C4-2B (cell line): ENCODE measurements around the gene ITGA5.

Source experiments
- H3K27ac ChIP-seq: fragments of 450-650 bp; 2 replicates; pipeline ENCODE4 v1.5.1; 2017
- ZFX ChIP-seq: fragments of 450-650 bp; IDR thresholded peaks from 2 replicates; pipeline ENCODE4 v1.6.1; 2017
- TF ChIP-seq, protein P1 (sequence below): fragments of 450-650 bp; conservative IDR thresholded peaks from 2 replicates; pipeline ENCODE4 v1.5.1; 2017; ENCODE audit warnings: mild to moderate bottlenecking

Gene ITGA5

DNA sequence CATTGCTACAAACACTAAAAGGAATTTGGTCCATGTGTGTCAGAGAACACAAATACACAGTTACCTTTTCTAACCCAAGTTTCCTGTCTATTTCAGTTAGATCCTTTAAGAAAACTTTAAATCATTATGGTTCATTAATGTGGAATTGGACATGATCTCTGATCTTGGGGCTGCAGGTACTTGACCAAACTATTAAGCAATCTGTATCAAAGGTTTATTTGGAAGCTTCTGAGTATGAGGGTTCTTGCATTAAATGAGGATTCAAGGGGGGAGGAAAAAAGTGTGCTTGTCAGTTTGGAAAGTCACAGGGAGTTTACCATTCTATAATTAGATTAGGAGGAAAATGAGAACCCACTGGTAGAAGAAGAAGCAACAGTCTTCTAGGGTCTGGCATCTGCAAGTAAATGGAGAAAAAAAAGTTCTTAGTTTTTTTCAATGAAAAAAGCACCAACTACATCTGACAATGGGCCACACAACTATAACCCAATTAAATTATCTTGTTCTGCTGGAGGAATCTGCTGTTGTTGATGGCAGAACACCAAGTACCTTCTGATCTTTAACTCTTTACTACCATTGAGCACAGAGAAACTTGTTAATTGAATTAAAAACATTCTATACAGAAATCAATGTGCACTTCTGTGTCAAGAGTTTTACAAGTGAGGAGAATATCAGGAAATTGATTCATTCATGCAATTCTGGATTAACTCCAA, 36.8 kb upstream of the ITGA5 start:
- no peak for TF ChIP-seq ZFX
- TF ChIP-seq, protein P1, sequence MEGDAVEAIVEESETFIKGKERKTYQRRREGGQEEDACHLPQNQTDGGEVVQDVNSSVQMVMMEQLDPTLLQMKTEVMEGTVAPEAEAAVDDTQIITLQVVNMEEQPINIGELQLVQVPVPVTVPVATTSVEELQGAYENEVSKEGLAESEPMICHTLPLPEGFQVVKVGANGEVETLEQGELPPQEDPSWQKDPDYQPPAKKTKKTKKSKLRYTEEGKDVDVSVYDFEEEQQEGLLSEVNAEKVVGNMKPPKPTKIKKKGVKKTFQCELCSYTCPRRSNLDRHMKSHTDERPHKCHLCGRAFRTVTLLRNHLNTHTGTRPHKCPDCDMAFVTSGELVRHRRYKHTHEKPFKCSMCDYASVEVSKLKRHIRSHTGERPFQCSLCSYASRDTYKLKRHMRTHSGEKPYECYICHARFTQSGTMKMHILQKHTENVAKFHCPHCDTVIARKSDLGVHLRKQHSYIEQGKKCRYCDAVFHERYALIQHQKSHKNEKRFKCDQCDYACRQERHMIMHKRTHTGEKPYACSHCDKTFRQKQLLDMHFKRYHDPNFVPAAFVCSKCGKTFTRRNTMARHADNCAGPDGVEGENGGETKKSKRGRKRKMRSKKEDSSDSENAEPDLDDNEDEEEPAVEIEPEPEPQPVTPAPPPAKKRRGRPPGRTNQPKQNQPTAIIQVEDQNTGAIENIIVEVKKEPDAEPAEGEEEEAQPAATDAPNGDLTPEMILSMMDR = no peak
- no peak overlapping the region for H3K27ac ChIP-seq

DNA sequence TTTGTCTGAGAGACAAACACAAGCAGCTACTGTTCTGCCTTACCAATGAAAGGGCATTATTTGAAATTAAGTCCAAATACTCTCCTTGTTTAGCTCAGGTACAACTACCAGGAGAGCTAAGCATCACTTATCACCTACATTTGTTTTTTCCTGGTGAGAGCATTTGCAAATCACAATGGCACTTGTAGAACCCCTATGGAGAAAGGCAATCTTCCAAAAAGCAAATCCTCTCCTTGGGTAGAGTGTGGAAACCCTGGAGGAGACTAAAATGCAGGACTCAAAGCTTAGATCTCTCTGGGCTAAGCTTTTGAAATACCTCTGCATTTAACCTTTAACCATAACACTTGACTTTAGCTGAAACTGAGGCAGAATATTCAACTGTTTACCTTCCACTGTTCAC, 33.6 kb upstream of the ITGA5 start:
- no peak for TF ChIP-seq ZFX
- TF ChIP-seq, protein P1 = no peak
- H3K27ac ChIP-seq = no peak overlapping the region

DNA sequence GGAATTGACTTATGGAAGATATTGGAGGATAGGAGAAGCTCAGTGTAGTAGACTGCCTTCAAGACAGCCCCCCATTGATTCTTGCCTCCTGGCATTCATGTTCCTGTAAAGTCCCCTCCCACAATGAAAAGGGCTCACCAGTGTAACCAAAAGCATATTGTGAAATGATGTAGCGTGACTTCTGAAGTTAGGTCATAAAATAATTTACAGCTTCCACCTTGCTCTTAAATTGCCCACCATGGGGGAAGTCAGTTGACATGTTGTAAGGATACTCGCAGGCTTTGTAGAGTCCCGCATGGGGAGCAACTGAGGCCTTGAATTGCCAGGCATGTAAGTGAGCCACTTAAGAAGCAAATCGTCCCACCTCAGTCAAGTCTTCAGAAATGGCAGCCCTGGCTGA, 29.3 kb upstream of the ITGA5 start:
- no peak overlapping the region for H3K27ac ChIP-seq
- TF ChIP-seq, protein P1 = no peak
- TF ChIP-seq ZFX = no peak

GRCh38 chr12:54447917-54448316, 28.9 kb upstream of the ITGA5 start:
- no peak for TF ChIP-seq ZFX
- TF ChIP-seq, protein P1 = no peak
- no peak overlapping the region for H3K27ac ChIP-seq

DNA sequence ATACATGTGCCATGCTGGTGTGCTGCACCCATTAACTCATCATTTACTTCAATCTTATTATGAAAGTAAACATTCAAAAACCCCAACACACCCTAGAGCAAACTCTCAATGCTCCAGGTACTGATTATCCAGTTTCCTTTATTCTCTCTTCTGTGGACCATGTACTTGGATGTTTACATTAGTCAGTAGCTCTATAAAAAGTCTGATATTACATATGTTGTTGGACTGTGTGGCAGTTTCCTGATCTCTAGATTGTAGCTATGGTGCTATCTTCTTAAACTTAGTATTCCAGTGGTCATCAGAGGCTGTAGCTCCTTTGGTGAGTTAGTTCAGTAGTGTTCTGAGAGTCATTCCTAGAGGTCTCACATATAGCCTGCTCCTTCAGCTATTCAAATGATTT, 25.1 kb upstream of the ITGA5 start:
- TF ChIP-seq, protein P1 = no peak
- no peak for TF ChIP-seq ZFX
- peak overlapping the region; percentile 88 for H3K27ac ChIP-seq

GRCh38 chr12:54443446-54443845, 24.4 kb upstream of the ITGA5 start:
- peak overlapping the region; percentile 80 for H3K27ac ChIP-seq
- no peak for TF ChIP-seq ZFX
- TF ChIP-seq, protein P1 = no peak

DNA sequence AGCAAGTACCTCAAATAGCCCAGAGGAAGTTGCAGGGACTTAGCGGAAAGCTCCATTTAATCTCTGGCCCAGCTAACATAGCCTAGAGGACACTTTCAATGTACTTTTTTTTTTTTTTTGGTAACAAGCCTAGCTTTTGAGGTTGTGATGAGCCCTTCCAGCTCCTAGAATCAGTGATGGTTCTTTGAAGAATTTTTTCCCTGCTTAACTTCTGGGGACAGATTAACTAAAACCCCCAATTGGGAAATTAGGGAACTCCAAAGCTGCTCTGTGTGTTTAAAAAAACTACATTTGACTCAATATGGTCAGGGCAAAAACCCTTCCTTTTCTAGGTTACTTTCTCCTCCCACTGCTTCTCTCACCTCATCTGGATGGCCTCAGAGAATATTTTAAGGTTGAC, 23.9 kb upstream of the ITGA5 start:
- TF ChIP-seq ZFX = no peak
- TF ChIP-seq, protein P1 = no peak
- H3K27ac ChIP-seq = no peak overlapping the region; the same call in 1 of the 2 replicates
